Measurements from ENCODE around the gene SSH2. TPM values are rescaled to one million over a fixed set of nuclear protein-coding genes. Genes with fewer than 3 reads are reported as not detected.

SSH2 gene
- total and polyA plus RNA-seq, 2 of the 13 experiments (the other 11 are each of a cell fraction or from before 2014, with no cell fraction given): 6.0 to 6.4 TPM

DNA sequence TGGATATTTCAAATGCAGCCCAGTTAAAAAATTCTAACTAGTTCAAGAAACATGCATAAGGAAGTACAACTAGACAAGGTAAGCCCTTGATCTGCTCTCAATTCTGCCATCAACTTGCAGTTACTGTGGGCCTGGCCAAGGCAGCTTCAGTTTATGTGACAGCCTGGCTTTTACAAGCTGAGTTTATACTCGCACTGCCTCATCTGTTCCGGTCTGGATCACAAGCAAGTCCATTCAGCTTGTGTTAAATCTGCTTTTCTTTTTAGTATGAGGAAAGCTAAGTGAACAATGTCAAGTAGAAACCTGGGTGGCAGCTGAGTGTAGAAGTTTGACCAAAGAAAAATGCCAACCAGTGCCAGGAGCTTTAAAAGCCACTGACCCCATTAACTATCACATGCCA is 230.7 kb downstream of the SSH2 start (continued):
- TF ChIP-seq, protein P1, sequence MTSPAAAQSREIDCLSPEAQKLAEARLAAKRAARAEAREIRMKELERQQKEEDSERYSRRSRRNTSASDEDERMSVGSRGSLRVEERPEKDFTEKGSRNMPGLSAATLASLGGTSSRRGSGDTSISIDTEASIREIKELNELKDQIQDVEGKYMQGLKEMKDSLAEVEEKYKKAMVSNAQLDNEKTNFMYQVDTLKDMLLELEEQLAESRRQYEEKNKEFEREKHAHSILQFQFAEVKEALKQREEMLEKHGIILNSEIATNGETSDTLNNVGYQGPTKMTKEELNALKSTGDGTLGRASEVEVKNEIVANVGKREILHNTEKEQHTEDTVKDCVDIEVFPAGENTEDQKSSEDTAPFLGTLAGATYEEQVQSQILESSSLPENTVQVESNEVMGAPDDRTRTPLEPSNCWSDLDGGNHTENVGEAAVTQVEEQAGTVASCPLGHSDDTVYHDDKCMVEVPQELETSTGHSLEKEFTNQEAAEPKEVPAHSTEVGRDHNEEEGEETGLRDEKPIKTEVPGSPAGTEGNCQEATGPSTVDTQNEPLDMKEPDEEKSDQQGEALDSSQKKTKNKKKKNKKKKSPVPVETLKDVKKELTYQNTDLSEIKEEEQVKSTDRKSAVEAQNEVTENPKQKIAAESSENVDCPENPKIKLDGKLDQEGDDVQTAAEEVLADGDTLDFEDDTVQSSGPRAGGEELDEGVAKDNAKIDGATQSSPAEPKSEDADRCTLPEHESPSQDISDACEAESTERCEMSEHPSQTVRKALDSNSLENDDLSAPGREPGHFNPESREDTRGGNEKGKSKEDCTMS (CRISPR knock-in tag; conservative IDR thresholded peaks at IDR 0.05): no peak
- TF ChIP-seq CBX5 (CRISPR knock-in tag; IDR thresholded peaks at IDR 0.05; ENCODE audit: borderline replicate concordance): no peak
- no peak for TF ChIP-seq NFKB2 (CRISPR knock-in tag; IDR thresholded peaks at IDR 0.05; ENCODE audit: borderline replicate concordance)
- TF ChIP-seq ZNF230 (CRISPR knock-in tag; IDR thresholded peaks at IDR 0.05): no peak
- TF ChIP-seq, protein P2, sequence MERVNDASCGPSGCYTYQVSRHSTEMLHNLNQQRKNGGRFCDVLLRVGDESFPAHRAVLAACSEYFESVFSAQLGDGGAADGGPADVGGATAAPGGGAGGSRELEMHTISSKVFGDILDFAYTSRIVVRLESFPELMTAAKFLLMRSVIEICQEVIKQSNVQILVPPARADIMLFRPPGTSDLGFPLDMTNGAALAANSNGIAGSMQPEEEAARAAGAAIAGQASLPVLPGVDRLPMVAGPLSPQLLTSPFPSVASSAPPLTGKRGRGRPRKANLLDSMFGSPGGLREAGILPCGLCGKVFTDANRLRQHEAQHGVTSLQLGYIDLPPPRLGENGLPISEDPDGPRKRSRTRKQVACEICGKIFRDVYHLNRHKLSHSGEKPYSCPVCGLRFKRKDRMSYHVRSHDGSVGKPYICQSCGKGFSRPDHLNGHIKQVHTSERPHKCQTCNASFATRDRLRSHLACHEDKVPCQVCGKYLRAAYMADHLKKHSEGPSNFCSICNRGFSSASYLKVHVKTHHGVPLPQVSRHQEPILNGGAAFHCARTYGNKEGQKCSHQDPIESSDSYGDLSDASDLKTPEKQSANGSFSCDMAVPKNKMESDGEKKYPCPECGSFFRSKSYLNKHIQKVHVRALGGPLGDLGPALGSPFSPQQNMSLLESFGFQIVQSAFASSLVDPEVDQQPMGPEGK (CRISPR knock-in tag; IDR thresholded peaks at IDR 0.05): no peak
- no peak for TF ChIP-seq ZNF709 (CRISPR knock-in tag; IDR thresholded peaks at IDR 0.05)
- no peak for TF ChIP-seq RNF2 (conservative IDR thresholded peaks at IDR 0.05; ENCODE audit: low read depth)
- TF ChIP-seq, protein P3, sequence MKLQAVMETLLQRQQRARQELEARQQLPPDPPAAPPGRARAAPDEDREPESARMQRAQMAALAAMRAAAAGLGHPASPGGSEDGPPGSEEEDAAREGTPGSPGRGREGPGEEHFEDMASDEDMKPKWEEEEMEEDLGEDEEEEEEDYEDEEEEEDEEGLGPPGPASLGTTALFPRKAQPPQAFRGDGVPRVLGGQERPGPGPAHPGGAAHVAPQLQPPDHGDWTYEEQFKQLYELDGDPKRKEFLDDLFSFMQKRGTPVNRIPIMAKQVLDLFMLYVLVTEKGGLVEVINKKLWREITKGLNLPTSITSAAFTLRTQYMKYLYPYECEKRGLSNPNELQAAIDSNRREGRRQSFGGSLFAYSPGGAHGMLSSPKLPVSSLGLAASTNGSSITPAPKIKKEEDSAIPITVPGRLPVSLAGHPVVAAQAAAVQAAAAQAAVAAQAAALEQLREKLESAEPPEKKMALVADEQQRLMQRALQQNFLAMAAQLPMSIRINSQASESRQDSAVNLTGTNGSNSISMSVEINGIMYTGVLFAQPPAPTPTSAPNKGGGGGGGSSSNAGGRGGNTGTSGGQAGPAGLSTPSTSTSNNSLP (IDR thresholded peaks at IDR 0.05; ENCODE audit: low read depth, low read length): no peak
- no peak for TF ChIP-seq ZNF775 (CRISPR knock-in tag; IDR thresholded peaks at IDR 0.05; ENCODE audit: borderline replicate concordance)
- no peak for TF ChIP-seq ZNF607 (CRISPR knock-in tag; IDR thresholded peaks at IDR 0.05; ENCODE audit: borderline replicate concordance)

All from HepG2 (cell line).